GM21737 (cell line): ENCODE data around the gene COL6A5.
"Not testable (repeated sequence)": the region's sequence is repeated elsewhere in the genome, so short reads cannot be mapped to it uniquely, and the experiment has no call there.

Experiments used
- ATAC-seq: cut with Tn5 transposase; IDR thresholded peaks from one replicate; pipeline ENCODE4 v1.9.1; 2021; ENCODE audit warnings: mild to moderate bottlenecking, moderate library complexity; ENCODE audit not compliant: unreplicated experiment

COL6A5 gene, protein sequence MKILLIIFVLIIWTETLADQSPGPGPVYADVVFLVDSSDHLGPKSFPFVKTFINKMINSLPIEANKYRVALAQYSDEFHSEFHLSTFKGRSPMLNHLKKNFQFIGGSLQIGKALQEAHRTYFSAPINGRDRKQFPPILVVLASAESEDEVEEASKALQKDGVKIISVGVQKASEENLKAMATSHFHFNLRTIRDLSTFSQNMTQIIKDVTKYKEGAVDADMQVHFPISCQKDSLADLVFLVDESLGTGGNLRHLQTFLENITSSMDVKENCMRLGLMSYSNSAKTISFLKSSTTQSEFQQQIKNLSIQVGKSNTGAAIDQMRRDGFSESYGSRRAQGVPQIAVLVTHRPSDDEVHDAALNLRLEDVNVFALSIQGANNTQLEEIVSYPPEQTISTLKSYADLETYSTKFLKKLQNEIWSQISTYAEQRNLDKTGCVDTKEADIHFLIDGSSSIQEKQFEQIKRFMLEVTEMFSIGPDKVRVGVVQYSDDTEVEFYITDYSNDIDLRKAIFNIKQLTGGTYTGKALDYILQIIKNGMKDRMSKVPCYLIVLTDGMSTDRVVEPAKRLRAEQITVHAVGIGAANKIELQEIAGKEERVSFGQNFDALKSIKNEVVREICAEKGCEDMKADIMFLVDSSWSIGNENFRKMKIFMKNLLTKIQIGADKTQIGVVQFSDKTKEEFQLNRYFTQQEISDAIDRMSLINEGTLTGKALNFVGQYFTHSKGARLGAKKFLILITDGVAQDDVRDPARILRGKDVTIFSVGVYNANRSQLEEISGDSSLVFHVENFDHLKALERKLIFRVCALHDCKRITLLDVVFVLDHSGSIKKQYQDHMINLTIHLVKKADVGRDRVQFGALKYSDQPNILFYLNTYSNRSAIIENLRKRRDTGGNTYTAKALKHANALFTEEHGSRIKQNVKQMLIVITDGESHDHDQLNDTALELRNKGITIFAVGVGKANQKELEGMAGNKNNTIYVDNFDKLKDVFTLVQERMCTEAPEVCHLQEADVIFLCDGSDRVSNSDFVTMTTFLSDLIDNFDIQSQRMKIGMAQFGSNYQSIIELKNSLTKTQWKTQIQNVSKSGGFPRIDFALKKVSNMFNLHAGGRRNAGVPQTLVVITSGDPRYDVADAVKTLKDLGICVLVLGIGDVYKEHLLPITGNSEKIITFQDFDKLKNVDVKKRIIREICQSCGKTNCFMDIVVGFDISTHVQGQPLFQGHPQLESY (N-terminal part only)

DNA sequence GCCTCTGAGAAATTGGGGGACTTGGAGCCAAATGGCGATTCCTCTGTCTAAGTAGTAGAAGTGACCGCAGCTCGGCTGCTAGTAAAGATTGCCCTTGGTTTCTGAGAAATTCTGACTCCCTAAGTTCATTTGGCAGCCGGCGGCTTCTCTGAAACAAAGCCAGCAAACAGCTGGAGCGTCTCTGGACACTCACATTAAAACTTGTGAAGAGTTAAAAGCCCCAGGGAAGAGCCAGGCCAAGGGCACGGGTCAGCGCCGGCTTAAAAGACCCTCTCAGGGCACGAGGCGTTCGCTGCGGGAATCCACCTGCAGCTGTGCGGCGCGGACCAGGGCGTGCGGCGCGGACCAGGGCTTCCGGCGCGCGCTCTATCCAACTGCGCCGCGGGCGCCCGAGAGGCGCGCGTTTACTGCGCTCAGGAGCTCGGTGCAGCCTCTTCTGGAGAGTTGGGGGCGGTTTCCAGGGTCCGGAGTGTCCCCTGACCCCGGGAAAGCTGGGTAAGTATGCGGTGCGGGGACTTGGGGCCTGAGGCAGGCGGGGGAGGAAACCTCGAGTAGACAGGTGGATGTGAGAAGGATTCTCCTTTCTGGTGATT is at the start of gene COL6A5:
Gene COL6A5, plus strand, starts transcription at position 186 of the 593 bp plus-strand sequence. CDS start 27,967 bp downstream, outside the sequence.
- ATAC-seq = no peak

DNA sequence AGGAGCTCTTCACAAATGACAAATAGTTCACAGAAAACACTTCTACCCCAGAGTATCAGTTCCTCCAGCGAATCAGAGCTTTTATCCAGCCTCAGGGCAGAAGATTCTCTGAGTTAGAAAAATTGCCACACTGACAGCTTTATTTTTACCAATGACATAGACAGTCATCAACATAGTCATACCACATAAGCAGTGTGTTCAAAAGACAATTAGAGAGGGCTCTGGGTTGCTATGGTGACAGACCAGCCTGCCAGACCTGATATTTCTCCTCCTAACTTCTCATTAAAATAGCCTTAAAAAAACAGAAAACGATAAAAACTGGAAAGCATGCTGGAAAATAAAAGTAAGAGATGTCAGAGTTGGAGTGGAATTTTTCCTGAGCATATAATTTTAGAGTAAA is 45.9 kb upstream of the COL6A5 start:
- no peak for ATAC-seq

DNA sequence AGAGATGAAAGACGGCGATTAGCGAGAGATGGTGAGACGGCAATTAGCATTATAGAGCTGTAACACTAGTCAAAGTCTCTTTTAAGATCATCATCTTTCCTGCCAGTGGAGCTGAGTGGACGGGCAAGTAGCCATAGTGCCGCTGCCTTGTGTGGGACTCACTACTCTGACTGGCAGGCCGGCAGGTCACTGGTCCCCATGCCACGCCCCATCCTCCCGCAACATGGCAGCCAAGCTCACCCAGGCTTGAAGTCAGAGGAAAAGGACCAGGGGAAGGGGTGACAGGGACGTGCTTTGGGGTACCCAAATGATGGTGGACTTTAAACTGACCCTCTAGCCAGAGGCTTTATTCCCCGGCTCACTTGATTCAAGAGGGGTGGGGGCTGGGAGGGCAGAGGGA is 44.6 kb upstream of the COL6A5 start:
- no peak for ATAC-seq

DNA sequence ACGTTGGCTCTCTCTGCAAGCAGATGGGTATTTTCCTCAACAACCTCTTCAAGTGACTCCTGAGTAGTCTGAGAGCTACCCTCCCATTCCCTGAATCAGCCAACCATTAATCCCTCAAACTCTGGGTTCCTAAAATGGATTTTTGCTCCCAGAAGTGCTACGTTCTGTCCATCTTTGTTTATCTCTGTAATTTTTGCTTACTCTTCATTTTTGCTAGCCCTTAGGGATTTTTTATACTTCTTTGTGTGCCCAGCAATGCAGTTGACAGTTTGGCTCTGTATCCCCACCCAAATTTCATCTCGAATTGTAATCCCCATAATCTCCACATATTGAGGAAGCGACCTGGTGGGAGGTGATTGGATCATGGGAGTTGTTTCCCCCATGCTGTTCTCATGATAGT is 35.4 kb upstream of the COL6A5 start:
- ATAC-seq = no peak

DNA sequence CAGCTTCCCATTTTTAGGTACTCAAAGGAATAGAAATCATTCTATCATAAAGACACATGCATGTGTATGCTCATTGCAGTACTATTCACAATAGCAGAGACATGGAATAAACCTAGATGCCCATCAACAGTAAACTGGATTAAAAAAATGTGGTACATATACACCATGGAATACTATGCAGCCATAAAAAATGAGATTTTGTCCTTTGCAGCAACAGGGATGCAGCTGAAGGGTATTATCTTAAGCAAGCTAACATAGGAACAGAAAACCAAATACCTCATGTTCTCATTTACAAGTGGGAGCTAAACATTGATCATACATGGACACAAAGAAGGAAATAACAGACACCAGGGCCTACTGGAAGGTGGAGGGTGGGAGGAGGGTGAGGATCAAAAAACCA is 33.1 kb upstream of the COL6A5 start:
- ATAC-seq = no peak

DNA sequence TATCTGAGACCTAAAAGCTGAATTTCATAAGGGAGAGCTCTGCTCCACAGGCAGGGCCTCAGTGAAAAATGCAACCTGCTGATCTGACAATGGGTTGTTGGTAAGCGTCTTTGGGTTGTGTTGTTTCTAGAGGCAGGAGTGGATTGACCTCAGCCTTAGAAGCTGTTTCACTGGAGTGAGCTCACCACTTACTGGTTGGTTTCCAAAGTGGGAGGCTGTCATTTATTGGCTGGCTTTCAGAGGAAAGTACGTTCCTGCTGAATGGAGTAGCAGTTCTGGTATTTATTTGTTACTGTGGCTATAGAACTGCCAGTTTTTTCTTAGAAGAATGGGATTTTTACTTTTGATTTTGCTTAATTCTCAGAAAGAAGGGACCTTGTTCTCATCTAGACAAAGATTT is 29.3 kb upstream of the COL6A5 start:
- ATAC-seq = no peak

DNA sequence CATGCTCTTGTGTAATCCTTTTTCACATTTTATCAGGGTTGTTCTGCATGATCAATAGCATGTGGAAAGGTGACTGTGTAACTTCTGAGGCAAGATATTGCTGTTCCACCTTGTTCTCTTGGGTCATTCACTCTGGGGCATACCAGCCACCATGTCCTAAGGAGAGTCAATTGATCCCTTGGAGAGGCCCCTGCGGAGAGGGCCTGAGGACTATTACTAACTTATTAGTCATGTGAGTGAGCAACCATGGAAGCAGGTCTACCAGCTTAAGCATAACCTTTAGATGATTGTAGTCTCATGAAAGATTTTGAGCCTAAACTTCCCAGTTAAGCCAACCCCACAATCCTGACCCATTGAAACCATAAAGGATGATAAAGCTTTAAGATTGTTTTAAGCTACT is 22.0 kb upstream of the COL6A5 start:
- no peak for ATAC-seq

DNA sequence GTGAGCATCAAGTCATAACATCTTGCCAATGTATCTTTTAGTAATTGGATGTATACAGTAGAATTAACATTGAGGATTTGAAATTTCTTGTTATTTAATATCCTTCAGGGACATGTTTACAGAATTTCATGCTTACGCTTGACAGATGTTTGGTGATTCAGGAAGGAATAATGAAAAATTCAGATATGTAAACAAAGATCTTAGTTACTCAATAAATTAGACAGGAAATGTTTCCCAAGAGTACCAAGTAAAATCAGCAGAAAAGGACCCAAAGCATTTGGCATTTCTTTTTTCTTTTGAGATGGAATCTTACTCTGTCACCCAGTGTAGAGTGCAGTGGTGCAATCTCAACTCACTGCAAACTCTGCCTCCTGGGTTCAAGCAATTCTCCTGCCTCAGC is 4.7 kb upstream of the COL6A5 start:
- no peak for ATAC-seq

DNA sequence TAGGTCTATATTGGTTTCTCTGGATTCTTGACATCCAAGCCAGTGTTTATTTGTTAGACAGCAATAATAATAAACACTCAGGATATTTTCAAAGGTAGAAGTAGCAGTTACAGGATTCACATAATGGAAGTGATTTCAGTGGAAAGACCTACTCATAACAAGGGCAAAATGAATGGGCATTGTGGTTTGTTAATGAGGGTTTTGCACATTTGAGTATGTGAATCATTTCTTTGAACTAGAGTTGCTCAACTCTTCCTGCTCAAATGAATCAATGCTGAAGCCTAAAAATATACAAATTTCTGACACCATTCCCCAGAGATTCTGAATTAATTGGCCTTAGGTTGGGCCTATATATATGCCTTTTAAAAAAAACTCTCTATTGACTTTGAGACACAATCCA is 4.1 kb upstream of the COL6A5 start:
- no peak for ATAC-seq

DNA sequence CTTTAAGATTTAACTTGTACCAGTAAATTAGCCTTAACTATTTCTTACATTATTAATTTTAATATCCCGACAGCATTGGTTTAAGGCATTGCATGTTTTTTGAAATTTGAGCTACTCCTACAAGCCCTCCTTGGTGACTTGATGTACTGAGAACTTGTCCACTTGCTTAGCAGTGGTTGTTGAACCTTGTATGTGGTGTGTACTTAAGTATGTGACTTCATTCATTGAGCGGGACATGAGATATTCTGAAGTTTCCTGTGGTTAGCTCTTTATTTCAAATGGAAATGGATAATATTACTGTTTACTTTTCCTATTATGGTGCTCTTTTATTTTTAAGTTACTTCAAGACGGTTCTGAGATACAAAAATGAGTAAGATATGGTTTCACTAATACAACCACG is 3.6 kb upstream of the COL6A5 start:
- no peak for ATAC-seq

DNA sequence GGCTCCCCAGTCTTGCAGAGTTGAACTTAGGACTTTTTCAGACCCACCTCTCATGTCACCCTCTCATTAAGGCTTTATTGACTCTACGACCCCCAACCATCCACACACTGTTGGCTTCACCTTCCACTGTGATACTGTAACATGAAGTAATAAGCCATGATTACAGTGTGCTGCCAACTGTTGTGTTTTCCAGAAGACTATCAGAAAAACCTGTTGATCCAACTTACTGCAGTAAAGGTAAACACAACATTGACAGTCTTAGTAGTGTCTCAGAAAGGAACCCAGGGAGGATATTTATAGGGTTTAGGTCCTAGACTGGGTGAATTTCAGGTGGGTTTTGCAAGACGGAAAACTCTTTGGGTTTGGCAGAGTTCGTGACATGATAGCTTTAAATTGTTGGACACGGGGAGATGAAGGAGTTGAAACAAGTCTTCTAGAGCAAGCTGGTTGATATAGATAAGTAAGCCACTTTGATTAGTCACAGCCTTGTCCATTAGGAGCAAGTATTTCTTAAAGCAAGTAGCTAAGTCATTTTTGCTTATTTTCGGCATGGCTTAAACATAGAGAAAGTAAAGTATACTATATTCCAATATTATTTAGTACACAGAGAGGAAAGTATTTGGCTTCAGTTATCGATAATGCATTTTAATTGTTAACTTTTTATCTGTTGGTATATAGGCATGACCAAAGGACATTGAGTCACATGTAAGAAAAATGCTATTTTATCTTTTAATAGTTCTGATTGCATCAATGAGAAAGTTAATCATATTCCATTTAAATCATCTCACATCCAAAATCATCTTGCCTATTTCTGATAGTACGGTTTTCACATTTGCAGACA is 2.4 kb upstream of the COL6A5 start:
- no peak for ATAC-seq

DNA sequence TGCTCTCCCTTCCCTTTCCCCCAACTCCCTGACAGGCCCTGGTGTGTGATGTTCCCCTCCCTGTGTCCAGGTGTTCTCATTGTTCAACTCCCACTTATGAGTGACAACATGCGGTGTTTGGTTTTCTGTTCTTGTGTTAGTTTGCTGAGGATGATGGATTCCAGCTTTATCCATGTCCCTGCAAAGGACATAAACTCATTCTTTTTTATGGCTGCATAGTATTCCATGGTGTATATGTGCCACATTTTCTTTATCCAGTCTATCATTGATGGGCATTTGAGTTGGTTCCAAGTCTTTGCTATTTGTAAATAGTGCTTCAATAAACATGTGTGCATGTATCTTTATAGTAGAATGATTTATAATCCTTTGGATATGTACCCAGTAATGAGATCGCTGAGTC is 2.8 kb downstream of the COL6A5 start:
- ATAC-seq = not testable (repeated sequence)

DNA sequence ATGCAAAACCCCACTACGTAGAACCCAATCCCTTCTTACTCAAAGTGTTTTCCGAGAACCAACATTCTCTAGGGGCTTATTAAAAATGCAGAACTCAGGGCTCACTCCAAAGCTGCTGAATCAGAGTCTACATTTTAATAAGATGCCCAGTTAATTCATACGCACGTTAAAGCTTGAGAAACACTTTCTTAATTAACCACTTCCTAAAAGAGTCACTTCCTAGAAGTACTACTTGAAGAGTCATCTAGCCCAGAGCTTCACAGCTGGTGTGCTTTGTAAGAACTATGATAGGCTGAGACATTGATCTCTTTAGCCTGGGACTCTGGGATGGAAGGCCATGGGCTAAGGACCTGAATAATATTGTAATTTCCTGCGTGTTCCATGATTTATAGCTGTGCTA is 9.0 kb downstream of the COL6A5 start:
- no peak for ATAC-seq

DNA sequence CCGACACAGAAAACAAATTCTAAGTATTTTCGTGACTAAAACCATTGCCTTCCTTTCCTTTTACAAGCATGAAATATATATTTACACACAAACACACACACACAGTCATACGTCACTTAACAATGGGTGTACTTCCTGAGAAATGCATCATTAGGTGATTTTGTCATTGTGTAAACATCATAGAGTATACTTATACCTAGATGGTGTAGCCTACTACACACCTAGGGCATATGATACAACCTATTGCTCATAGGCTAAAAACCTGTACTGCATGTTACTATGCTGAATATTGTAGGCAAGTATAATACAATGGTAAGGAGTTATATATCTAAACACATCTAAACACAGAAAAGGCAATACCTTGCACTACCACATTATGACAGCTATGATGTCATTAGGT is 28.6 kb downstream of the COL6A5 start:
- ATAC-seq = no peak

DNA sequence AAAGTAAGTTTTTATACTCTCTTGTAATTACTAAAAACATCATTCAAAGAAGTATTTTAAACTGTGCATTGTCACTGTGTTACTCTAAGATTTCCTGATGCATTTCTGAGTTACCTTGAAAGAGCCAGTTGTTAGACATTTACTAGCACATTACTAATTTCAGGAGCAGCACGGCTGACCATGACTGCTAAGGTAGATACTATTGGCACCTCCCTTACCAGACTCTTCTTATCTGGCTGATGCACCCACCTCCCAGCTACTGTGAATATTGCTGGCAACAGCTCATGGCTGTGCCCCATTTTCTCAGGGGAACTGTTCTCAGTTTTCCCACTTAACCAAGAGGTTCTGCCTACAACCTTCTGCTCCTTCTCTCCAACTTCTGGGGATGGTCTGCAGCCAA is 29.4 kb downstream of the COL6A5 start:
- ATAC-seq = no peak

DNA sequence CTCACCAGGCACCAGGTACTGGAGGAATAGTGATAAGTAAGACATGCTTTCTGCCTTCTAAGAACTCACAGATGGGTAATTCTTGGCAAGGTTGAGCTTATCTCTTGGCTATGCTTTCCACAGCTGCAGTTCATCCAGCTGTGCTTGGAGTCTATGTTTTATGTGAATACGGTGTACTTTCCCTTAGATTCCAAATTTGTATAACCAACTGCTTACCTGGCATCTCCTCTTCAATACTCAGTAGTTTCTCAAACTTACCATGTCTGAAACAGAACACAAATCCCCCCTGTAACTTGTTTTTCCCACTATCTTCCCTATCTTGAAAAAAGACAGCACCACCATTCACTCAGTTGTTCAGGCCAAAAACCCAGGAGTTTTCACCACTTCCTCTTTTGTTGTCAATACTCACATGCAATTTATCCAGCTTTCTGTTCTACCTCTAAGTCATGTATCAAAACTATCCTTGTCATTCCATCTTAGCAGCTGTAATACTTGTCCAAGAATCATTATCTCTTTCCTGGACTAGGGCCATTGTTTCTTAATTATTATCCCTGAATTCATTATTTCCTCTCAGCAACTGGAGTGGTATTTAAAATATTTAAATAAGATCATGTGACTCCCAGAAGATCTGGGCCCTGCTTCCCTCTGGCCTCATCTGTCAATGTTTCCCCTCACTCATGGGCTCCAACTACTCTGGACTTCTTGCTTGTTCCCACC is 32.6 kb downstream of the COL6A5 start:
- no peak for ATAC-seq

DNA sequence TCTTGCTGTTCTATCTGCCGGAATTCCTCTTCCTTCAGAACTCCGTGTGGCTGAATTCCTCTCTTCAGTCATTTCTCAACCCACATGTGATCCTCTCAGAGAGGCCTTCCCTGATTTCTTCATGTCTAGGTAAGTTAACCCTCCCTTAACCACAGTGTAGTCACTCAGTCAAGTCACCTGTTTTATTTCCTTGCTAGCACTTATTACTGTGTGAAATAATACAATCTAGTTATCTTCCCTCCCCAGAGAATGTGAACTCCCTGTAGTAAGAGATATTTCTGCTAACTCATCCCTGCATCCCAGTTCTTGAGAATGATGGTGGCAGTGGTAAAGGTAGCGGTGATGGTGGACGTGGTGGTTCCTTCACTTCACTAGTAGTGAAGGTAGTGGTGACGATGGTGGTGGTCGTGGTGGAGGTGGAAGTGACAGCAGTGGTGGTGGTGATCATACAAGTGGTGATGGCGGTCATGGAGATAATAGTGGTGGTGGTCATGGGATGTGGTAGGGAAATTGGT is 33.3 kb downstream of the COL6A5 start:
- ATAC-seq = no peak

DNA sequence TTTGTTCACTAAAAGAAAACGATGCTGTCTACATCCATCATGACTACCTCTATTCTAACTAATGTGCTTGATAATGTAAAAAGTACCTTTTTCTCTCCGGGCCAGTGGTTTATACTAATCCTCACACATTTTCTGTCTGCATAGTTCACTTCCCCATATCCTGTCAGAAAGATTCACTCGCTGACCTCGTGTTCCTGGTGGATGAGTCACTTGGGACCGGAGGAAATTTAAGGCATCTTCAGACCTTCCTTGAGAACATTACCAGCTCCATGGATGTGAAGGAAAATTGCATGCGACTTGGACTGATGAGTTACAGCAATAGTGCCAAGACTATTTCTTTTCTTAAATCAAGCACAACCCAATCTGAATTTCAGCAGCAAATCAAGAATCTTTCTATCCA is 33.8 kb downstream of the COL6A5 start:
- ATAC-seq = no peak

DNA sequence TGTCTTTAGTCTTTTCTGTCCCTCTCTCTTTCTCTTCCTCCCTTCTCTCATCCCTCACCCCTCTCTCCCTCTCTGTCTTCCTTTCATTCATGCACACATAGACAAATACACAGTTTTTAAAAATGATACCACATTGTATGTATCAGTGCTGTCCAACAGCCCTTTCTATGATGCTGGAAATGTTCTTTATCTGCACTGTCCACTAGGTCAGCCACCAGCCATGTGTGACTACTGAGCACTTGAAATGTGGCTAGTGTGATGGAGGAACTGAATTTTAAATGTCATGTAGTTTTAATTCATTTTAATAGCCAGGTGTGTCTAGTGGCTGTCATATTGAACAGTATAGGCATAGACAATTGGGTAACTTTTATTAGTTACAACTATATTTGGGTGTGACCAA is 34.9 kb downstream of the COL6A5 start:
- no peak for ATAC-seq
